Endothelial cell of umbilical vein (primary cell): ENCODE results near the gene HIP1R. TPM values are rescaled to one million over a fixed set of nuclear protein-coding genes. Genes with fewer than 3 reads are reported as not detected.

ENCODE experiments used
- BruUV-seq: library from RNA; stranded (reverse); fragments of 400-500 nt; replicated peaks from 2 replicates; lab custom pipeline; 2021; lab: Mats Ljungman, UMichigan
- CTCF ChIA-PET: fragments of 300-600, 350-600 bp; sonication (Branson Sonifier 250); formaldehyde crosslinking; loops from one replicate; lab custom pipeline; 2021; ENCODE audit warnings: antibody characterized with exemption, inconsistent platforms; lab: Charles Lee
- POLR2A ChIA-PET: fragments of 300-600, 350-600 bp; sonication (Branson Sonifier 250); formaldehyde crosslinking; loops from one replicate; lab custom pipeline; 2021; ENCODE audit warnings: antibody characterized with exemption, inconsistent platforms; lab: Charles Lee
- DNase-seq: peaks from one replicate; pipeline ENCODE4 v3.0.0-alpha.2; 2011; ENCODE audit warnings: low read depth, low spot score
- FAIRE-seq: peaks from 2 replicates; lab custom pipeline; 2011; peaks lifted over from hg19 to GRCh38; lab: Jason Lieb, UNC
- H2AFZ ChIP-seq: 2 replicates; pipeline ENCODE4 v1.6.0; 2012; ENCODE audit warnings: low read depth, low read length, control low read depth, inconsistent platforms
- H3K27ac ChIP-seq: 2 replicates; pipeline ENCODE4 v1.5.1; 2011; ENCODE audit warnings: low read depth, mild to moderate bottlenecking, control low read depth, low read length, moderate library complexity; ENCODE audit not compliant: insufficient read depth
- H3K27me3 ChIP-seq, 2 experiments: 2 replicates each; pipeline versions ENCODE4 v1.6.0 to v1.6.1; 2011; ENCODE audit warnings: low read length in 2 of 2, mixed read lengths in 1 of 2; ENCODE audit not compliant: control insufficient read depth in 2 of 2, insufficient read depth in 2 of 2
- H3K36me3 ChIP-seq, 2 experiments: 2 replicates in 1 of 2; 3 replicates in 1 of 2; pipeline ENCODE4 v1.5.1; 2011; ENCODE audit warnings: low read length in 2 of 2, mild to moderate bottlenecking in 1 of 2, moderate library complexity in 1 of 2; ENCODE audit not compliant: control insufficient read depth in 2 of 2, insufficient read depth in 2 of 2; ENCODE audit errors: extremely low read depth in 1 of 2
- H3K4me1 ChIP-seq: 3 replicates; pipeline ENCODE4 v1.5.1; 2011; ENCODE audit warnings: mild to moderate bottlenecking, low read length; ENCODE audit not compliant: control insufficient read depth, insufficient read depth; ENCODE audit errors: extremely low read depth
- H3K4me2 ChIP-seq: 2 replicates; pipeline ENCODE4 v1.6.1; 2011; ENCODE audit warnings: low read length, control low read depth, mixed read lengths; ENCODE audit not compliant: insufficient read depth
- H3K4me3 ChIP-seq, 3 experiments: fragments of 200-600 bp in 1 of 3; sonication (generic), shearing (Covaris generic) in 1 of 3; replicated peaks in 1 of 3; 2 replicates each; pipeline ENCODE4 v1.5.1; 2011 to 2016; ENCODE audit warnings: control low read depth in 3 of 3, low read length in 3 of 3, mild to moderate bottlenecking in 2 of 3, inconsistent platforms in 1 of 3, low read depth in 1 of 3, moderate library complexity in 1 of 3; ENCODE audit not compliant: insufficient read depth in 1 of 3
- H3K79me2 ChIP-seq: 2 replicates; pipeline ENCODE4 v1.6.0; 2012; ENCODE audit warnings: low read length, inconsistent platforms; ENCODE audit not compliant: control insufficient read depth, insufficient read depth
- H3K9ac ChIP-seq: replicated peaks from 2 replicates; pipeline ENCODE3; 2011; ENCODE audit warnings: low read length, control low read depth; ENCODE audit not compliant: insufficient read depth; ENCODE audit errors: extremely low read depth
- H3K9me1 ChIP-seq: replicated peaks from 3 replicates; pipeline ENCODE4 v1.6.0; 2011; ENCODE audit warnings: mild to moderate bottlenecking, low read length; ENCODE audit not compliant: control insufficient read depth, insufficient read depth; ENCODE audit errors: extremely low read depth
- H3K9me3 ChIP-seq: replicated peaks from 2 replicates; pipeline ENCODE4 v1.5.1; 2012; ENCODE audit warnings: low read length, inconsistent platforms; ENCODE audit not compliant: control insufficient read depth, insufficient read depth
- H4K20me1 ChIP-seq: replicated peaks from 2 replicates; pipeline ENCODE3; 2011; ENCODE audit warnings: mild to moderate bottlenecking, low read length; ENCODE audit not compliant: control insufficient read depth, insufficient read depth; ENCODE audit errors: extremely low read depth
- CTCF ChIP-seq, 2 donors: IDR thresholded peaks; 1 replicate in 1 of 2; 2 replicates in 1 of 2; pipeline ENCODE4 v1.5.1; 2011; ENCODE audit warnings: low read length in 2 of 2, mild to moderate bottlenecking in 2 of 2, moderate library complexity in 2 of 2, control low read depth in 1 of 2, inconsistent platforms in 1 of 2, low read depth in 1 of 2; ENCODE audit not compliant: insufficient read depth in 1 of 2; ENCODE audit errors: extremely low read depth in 1 of 2
- EZH2 ChIP-seq: IDR thresholded peaks from 2 replicates; pipeline ENCODE4 v1.6.1; 2012; ENCODE audit warnings: borderline replicate concordance, low read depth, mild to moderate bottlenecking, moderate library complexity, low read length, inconsistent platforms; ENCODE audit not compliant: severe bottlenecking
- FOS ChIP-seq: IDR thresholded peaks from 2 replicates; pipeline ENCODE4 v1.6.1; 2011; ENCODE audit warnings: mild to moderate bottlenecking, low read length, moderate library complexity, borderline replicate concordance; ENCODE audit not compliant: insufficient read depth
- GATA2 ChIP-seq: IDR thresholded peaks from 2 replicates; pipeline ENCODE4 v1.7.0; 2011; ENCODE audit warnings: low read depth, mild to moderate bottlenecking, moderate library complexity, mixed read lengths, low read length; ENCODE audit not compliant: insufficient read length, insufficient read depth
- JUN ChIP-seq: IDR thresholded peaks from 2 replicates; pipeline ENCODE4 v1.6.1; 2011; ENCODE audit warnings: borderline replicate concordance, low read depth; ENCODE audit not compliant: insufficient read length, insufficient read depth
- MAX ChIP-seq: IDR thresholded peaks from 2 replicates; pipeline ENCODE4 v1.6.1; 2011; ENCODE audit not compliant: insufficient read depth, insufficient read length
- MYC ChIP-seq: IDR thresholded peaks from one replicate; pipeline ENCODE4 v1.6.1; 2011; ENCODE audit warnings: mild to moderate bottlenecking, low read depth, low read length
- POLR2A ChIP-seq: IDR thresholded peaks from 2 replicates; pipeline ENCODE4 v1.6.1; 2012; ENCODE audit warnings: low read depth, mild to moderate bottlenecking, control low read depth, low read length
- POLR2AphosphoS5 ChIP-seq: IDR thresholded peaks from 2 replicates; pipeline ENCODE4 v1.6.1; 2012; ENCODE audit warnings: low read depth, mild to moderate bottlenecking, control low read depth, low read length, moderate library complexity; ENCODE audit not compliant: insufficient read depth
- dilution Hi-C: fragments of 300-500 bp; cut with MboI; formaldehyde crosslinking; loops from one replicate; pipeline ENCODE4 v1.15.0; 2019; ENCODE audit warnings: low sequenced_read_pairs; ENCODE audit not compliant: extremely low pct_ligation_motif_present
- intact Hi-C: fragments of 100-400 bp; cut with micrococcal nuclease; formaldehyde crosslinking; loops from one replicate; pipeline ENCODE4 v1.10.0; 2022
- polyA plus RNA-seq, 4 experiments: library from polyadenylated mRNA; depleted of rRNA in 3 of 4; stranded (reverse) in 3 of 4; unstranded in 1 of 4; fragments of >200 nt; gene quantifications; 2 replicates each; pipeline versions ENCODE4 v1.2.1 to v1.2.3, GENCODE V29; 2011 to 2012; ENCODE audit warnings: missing spikeins in 1 of 4
- total RNA-seq: library from RNA; stranded (reverse); gene quantifications from 2 replicates; pipeline ENCODE4 v1.2.3, GENCODE V29; 2021

HIP1R gene
- total and polyA plus RNA-seq, 2 donors (not counting 3 experiments of a cell fraction or from before 2014, with no cell fraction given), result 111 to 122 TPM

- no TSS peak for BruUV-seq
- Histone ChIP-seq H3K4me1 (peaks cover 32% of the 10 kb centered on the region), H2AFZ (no peak overlapping the region), H3K4me3 (no peak overlapping the region), H3K9me3 (no peaks in the 10 kb centered on the region), H3K27me3 (no peaks in the 10 kb centered on the region), H4K20me1 (no peaks in the 10 kb centered on the region), H3K79me2 (peaks cover 73% of the 10 kb centered on the region), H3K4me2 (peak overlapping the region; percentile 84), H3K9me1 (no peaks in the 10 kb centered on the region), H3K36me3 (peaks cover 11% of the 10 kb centered on the region in 2 experiments), H3K9ac (peak overlapping the region; percentile 89), H3K27ac (peak overlapping the region; percentile 92)
- ChIA-PET CTCF (interaction anchor here (1.0 to 4.0 kb wide), 8 partner anchors 9 to 366 kb away, joined by 3 to 23 read pairs (median 14); no protein-coding TSS in a partner anchor), POLR2A (no interaction called here)
- no peak for DNase-seq
- peak; percentile 50 for FAIRE-seq
- TF ChIP-seq MAX (no peak), MYC (no peak), POLR2A (no peak), GATA2 (no peak), FOS (no peak), POLR2AphosphoS5 (no peak), CTCF (IDR thresholded peaks at IDR 0.05; ENCODE audit: extremely low read depth in 1 of 2, insufficient read depth in 1 of 2, low read depth in 1 of 2, low read length in 2 of 2) (no peak), EZH2 (no peak), JUN (no peak)
- intact Hi-C loops, result loop anchor here (1.0 kb wide), 2 partner anchors 15 to 74 kb away; no protein-coding TSS in a partner anchor
- dilution Hi-C loops, result no loop called here
Observed at GRCh38 chr12:122872815-122873361, 37.6 kb downstream of the HIP1R start.
